Measurements from ENCODE around the gene SERTAD2.

SERTAD2 gene

GRCh38 chr2:64626963-64627760 lies 26.6 kb downstream of the SERTAD2 start:
- TF ChIP-seq ZFX (IDR thresholded peaks at IDR 0.05; ENCODE audit: borderline replicate concordance) (no peak), CTCF (IDR thresholded peaks at IDR 0.05) (no peak)
- H3K27ac ChIP-seq: no peak overlapping the region

GRCh38 chr2:64626146-64626809 lies 27.4 kb downstream of the SERTAD2 start:
- TF ChIP-seq CTCF (IDR thresholded peaks at IDR 0.05): no peak

GRCh38 chr2:64625299-64626145 lies 28.2 kb downstream of the SERTAD2 start:
- H3K27ac ChIP-seq: no peak overlapping the region
- TF ChIP-seq ZFX (IDR thresholded peaks at IDR 0.05; ENCODE audit: borderline replicate concordance) (no peak), CTCF (IDR thresholded peaks at IDR 0.05) (no peak)

More at GRCh38 chr2:64626146-64626809, 27.4 kb downstream of the SERTAD2 start:
- H3K27ac ChIP-seq: no peak overlapping the region

GRCh38 chr2:64624862-64625261 lies 28.9 kb downstream of the SERTAD2 start:
- no peak overlapping the region for H3K27ac ChIP-seq
- TF ChIP-seq ZFX (IDR thresholded peaks at IDR 0.05; ENCODE audit: borderline replicate concordance): no peak

GRCh38 chr2:64624108-64624610 lies 29.6 kb downstream of the SERTAD2 start:
- TF ChIP-seq ZFX (IDR thresholded peaks at IDR 0.05; ENCODE audit: borderline replicate concordance): no peak
- no peak for TF ChIP-seq CTCF (IDR thresholded peaks at IDR 0.05)
- no peak overlapping the region for H3K27ac ChIP-seq

GRCh38 chr2:64623242-64623850 lies 30.4 kb downstream of the SERTAD2 start:
- no peak for TF ChIP-seq CTCF (IDR thresholded peaks at IDR 0.05)
- no peak for TF ChIP-seq ZFX (IDR thresholded peaks at IDR 0.05; ENCODE audit: borderline replicate concordance)
- H3K27ac ChIP-seq: no peak overlapping the region

All from 22Rv1 (cell line).